NCI-H1417 treated with DMSO at 0.1 percent for 48 hours (cell line): Measurements from ENCODE around the gene SLC26A1.

Source experiments
- DNase-seq: peaks from one replicate; lab custom pipeline; 2025; lab: John Stamatoyannopoulos, UW

SLC26A1 gene

DNA sequence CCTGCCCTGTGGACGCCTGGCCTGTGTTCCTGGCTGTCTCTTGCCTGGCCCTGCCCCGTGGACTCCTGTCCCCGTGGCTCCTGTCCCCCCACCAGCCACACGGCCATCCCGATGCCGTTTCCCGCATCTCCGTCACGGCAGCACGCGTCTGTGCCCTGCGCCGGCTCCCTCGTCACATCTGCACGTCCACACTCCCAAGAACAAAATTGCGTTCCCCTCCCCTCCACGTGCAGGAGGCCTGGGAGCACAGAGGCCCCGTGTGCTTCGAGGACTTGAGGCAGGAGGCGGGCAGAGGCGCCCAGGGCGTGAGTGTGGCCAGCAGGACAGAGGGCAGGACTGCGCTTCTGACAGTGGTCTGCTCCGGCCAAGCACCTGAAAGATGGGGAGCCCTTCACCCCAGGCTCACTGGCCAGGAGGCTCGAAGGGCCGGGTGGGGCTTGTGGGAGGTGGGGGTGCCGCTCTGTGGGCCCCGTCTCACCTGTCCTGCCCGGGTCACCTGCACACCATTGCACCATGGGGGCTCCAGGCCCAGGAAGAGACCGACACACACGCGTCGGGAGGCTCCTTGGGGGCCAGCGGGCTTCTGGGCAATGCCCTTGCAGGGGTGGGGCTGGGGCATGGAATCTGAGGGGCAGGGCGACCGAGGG is 35.5 kb upstream of the SLC26A1 start:
- DNase-seq, result no peak

- DNase-seq, result no peak
Observed at GRCh38 chr4:1027915-1028238, 34.7 kb upstream of the SLC26A1 start.

DNA sequence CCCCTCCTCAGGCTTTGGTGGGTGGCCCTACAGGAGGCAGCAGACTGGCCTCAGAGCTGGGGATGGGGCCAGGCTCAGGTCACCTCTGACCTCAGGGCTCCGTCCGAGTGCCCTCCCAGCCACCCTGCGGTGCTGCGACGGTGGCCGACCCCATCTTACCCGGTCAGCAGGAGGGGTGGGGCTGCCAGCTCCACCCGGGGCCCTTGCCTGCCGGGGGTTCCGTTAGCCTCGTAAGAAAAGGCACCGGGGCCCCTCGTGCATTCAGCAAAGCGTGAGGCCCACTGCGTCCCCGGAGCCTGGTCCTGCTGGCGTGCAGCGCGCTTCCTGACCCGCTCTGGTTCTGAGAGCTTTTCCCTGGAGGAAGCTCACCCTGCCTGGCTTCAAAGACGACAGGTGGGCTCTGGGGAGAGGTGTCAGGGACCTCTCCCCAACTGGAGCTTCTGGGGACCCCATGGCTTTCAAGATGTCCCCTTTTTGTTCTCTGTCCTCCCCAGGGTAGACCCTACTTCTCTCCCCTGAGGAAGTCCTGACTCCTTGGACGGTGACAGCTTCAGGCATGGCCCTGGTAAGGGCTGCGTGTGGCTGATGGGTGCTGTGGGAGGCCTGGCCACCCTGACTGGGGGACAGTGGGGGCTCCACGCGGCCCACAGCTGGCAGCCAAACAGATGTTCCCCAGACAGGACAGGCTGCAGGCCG is 34.2 kb upstream of the SLC26A1 start:
- DNase-seq, result no peak

- no peak for DNase-seq
Observed at GRCh38 chr4:1026115-1026514, 32.9 kb upstream of the SLC26A1 start.

- no peak for DNase-seq
Observed at GRCh38 chr4:1024882-1025545, 31.8 kb upstream of the SLC26A1 start.

DNA sequence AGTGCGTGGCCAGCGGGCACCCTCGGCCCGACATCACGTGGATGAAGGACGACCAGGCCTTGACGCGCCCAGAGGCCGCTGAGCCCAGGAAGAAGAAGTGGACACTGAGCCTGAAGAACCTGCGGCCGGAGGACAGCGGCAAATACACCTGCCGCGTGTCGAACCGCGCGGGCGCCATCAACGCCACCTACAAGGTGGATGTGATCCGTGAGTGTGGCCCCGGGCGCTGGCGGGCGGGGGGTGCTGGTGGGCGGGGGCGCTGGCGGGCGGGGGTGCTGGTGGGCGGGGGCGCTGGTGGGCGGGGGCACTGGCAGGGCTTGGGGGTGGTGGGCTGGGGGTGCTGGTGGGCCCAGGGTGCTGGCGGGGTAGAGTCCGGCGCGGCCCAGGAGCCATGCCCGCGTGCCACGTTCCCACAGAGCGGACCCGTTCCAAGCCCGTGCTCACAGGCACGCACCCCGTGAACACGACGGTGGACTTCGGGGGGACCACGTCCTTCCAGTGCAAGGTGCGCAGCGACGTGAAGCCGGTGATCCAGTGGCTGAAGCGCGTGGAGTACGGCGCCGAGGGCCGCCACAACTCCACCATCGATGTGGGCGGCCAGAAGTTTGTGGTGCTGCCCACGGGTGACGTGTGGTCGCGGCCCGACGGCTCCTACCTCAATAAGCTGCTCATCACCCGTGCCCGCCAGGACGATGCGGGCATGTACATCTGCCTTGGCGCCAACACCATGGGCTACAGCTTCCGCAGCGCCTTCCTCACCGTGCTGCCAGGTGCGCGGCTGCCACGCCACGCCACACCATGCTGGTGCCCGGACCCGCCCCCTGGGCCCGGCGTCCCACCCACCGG is 30.9 kb upstream of the SLC26A1 start:
- DNase-seq, result no peak

DNA sequence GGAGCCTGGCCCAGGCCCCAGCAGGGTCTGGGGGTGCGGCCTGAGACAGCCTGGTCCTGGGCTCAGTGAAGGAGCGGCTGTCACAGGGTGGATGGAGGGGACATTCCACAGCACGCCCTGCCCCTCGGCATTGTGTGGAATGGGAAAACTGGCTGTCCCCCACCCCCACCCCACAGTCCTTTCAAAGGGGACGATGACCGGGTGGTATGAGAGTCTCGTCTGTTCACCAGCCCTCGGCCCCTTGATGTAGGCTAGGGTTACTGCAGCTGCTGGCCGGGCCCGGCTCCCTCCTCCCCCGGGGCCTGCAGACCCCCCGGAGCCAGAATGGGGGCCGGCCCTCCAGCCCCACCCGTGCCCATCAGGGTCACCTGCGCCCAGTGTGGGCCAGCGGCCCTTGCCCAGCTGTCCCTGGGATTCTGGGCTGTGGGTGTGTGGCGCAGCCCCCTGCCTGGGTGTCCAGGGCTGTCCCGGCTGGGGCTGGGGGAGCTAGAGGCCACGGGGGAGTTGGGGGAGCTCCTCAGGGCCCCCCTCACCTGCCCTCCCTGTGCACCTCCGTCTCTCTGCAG is 30.0 kb upstream of the SLC26A1 start:
- no peak for DNase-seq

DNA sequence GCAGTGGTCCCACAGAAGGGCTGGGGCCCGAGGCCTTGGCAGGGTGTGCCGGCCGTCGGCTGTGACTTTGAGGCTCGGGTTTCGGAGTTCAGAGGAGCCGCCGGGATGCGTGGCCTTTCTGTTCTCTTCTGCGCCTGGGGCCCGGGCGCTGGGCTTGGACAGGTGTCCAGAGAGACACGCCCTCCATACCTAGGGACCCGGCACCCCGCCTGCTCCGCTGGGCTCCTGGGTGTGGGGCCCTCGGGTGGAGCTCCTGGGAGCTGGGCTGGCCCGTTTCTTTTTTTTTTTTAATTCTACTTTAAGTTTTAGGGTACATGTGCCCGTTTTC is 29.5 kb upstream of the SLC26A1 start:
- no peak for DNase-seq

DNA sequence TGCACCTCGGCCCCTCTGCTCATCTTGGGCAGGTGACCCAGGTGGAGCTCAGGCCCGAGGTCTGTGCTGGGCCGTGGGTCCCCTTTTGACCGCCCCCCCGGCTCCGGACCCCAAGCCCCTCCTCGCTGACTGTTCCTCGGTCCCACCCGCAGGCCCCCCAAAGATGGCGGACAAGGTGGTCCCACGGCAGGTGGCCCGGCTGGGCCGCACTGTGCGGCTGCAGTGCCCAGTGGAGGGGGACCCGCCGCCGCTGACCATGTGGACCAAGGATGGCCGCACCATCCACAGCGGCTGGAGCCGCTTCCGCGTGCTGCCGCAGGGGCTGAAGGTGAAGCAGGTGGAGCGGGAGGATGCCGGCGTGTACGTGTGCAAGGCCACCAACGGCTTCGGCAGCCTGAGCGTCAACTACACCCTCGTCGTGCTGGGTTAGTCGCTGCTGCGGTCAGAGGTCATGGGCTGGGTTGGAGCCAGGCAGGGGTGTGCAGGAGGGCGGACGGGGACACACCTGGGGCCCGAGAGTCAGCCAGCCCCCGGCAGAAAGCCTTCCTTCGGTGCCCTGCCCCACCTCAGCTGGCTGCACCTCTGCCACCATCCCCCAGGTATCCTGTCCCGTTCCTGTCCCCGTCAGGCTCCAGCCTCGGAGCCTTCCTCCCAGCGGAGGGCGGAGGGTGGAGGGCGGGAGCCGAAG is 29.0 kb upstream of the SLC26A1 start:
- DNase-seq, result no peak

- no peak for DNase-seq
Observed at GRCh38 chr4:1021386-1022050, 28.3 kb upstream of the SLC26A1 start.

DNA sequence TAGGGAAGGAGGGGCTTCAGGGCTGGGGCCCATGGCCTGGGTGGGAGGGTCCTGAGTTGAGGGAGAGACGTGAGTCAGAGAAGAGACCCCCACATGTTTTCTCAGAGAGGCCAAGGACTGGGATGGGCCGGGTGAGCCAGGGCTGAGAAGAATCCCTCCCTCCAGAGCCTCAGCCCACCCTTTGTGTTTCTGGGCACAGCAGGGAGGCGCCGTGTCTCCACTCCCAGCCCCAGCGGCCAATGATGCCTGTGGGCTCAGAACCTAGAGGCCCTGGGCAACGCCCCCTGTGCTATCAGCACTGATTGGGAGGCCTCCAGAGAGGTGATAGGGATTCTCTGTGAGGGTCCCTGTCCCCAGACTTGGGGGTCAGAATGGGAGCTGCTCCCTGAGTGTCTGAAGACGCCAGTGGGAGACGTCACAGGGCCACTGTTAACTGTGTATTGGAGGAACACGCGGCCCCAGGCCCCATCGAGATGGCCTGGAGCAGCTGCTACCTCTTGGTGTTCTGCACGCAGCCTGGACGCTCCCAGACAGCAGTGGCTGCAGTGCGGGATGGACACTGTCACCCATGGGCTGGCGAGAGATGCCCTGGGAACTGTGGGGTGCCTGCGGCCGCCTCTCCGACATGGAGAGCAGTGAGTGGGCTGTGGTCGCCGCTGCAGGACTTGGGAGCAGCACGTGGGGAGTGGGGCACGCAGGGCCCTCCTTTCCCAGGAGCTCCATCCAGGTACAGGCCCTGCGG is 26.7 kb upstream of the SLC26A1 start:
- no peak for DNase-seq

GRCh38 chr4:1019320-1019719 is 26.1 kb upstream of the SLC26A1 start:
- no peak for DNase-seq

DNA sequence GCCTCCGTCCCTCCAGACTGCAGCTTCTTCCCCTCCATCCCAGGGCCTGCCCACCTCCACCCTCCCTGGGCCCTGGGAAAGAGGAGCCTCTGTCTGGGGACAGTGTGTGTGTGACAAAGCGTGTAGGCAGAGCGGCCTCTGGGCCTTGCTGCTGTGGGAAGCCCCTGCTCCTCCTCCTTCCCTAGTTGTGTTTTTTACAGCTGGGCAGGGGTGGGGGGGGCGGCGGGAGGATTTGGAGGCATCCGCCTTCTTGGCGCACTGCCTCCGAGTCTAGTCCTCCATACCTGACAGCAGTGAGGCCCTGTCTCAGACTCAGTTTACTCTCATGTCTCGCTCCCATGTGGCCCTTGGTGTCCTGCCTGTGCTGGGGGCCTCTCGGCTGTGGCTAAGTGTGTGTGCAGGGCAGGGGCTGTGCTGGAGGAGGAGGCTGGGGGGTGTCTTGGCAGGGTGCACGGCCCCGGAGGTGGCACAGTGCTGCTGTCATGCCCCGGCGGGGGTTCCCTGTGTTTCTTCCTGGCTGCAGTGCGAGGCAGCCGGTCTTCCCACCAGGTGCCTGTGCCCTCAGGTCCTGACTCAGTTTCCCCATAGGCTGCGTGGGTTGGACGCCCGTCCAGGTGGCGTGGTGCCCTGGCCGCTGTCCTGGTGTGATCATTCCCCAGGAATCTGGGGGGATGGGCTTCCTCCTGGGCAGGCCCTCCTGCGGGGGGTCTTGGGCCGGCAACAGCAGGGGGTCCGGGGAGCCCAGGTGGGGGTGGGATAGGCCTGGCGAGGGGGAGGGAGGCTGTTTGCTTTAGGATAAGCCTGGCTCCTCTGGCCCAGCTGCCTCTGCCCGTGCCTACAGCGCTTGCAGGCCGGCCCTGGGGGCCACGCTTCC is 25.2 kb upstream of the SLC26A1 start:
- DNase-seq, result no peak

DNA sequence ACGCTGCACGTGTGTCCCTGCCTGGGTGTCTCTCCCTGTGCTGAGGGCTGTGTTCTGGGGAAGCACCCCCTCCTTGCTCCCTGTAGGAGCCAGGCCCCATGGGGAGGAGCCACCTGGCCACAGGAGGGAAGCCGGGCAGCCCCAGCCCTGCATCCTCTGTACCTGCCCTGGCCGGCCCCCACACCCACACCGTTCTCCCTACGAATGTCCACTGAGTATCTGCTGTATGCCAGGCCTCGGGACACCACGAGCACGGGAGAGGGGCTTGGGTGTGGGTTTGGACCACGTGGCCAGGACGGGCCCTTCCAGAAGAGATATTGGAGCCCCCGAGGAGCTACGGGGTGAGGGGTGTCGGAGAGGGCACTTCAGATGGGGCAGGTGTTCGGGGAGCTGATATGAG is 24.5 kb upstream of the SLC26A1 start:
- DNase-seq, result no peak

DNA sequence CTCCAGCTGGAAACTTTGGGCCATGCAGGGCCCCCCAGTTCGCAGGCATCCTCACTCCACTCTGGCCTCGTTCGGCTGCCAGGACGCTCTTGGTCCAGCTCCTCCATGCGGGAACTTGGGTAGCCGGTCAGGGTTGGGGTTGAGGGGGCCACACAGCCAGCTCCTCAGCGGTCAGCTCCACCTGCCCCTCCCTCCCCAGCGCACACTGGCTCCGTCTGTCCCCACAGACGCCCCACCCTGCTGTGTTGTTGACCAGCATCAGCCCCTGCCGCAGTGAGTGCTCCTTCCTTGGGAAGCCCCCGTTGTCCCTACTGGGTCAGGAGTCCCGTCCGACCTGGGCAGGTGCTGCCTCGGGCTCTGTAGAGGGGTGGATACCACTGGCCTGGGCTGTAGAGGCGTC is 24.0 kb upstream of the SLC26A1 start:
- no peak for DNase-seq

GRCh38 chr4:1015746-1016145 is 22.5 kb upstream of the SLC26A1 start:
- no peak for DNase-seq

- DNase-seq, result no peak
Observed at GRCh38 chr4:1015179-1015578, 22.0 kb upstream of the SLC26A1 start.

GRCh38 chr4:1014291-1015167 is 21.3 kb upstream of the SLC26A1 start:
- DNase-seq, result no peak
